K562 (cell line): ENCODE measurements around the gene RREB1. TPM values are rescaled to one million over a fixed set of nuclear protein-coding genes. Genes with fewer than 3 reads are reported as not detected.
A peak's percentile ranks its signal among the peaks of the same experiment; 100 is the strongest.

Experiments used
- BHLHE40 ChIP-seq: IDR thresholded peaks from 2 replicates; pipeline ENCODE4 v1.6.1; 2011; ENCODE audit warnings: low read length, improper control_type of control experiment
- DIDO1 ChIP-seq: fragments of 450-650 bp; IDR thresholded peaks from 2 replicates; pipeline ENCODE4 v1.6.1; 2016; ENCODE audit warnings: low read depth, missing biosample characterization, missing genetic modification characterization
- ESRRA ChIP-seq: fragments of 450-650 bp; IDR thresholded peaks from 2 replicates; pipeline ENCODE4 v1.6.1; 2014; ENCODE audit warnings: low read depth, mild to moderate bottlenecking, moderate library complexity, borderline replicate concordance
- JUND ChIP-seq, 2 experiments: IDR thresholded peaks; 2 replicates in 1 of 2; 3 replicates in 1 of 2; pipeline ENCODE4 v1.6.1; 2011; ENCODE audit warnings: borderline replicate concordance in 2 of 2, low read depth in 2 of 2, low read length in 2 of 2, improper control_type of control experiment in 1 of 2, missing biosample characterization in 1 of 2, missing genetic modification characterization in 1 of 2, missing genetic modification reagents in 1 of 2
- NFIC ChIP-seq: fragments of 450-650 bp; IDR thresholded peaks from 2 replicates; pipeline ENCODE4 v1.6.1; 2017; ENCODE audit warnings: mild to moderate bottlenecking, inconsistent platforms
- PML ChIP-seq: IDR thresholded peaks from 2 replicates; pipeline ENCODE4 v1.6.1; 2012; ENCODE audit warnings: low read length, inconsistent platforms
- SMAD4 ChIP-seq: fragments of 250-450 bp; sonication (Bioruptor Pico); conservative IDR thresholded peaks from 2 replicates; pipeline ENCODE4 v1.8.0; 2021; ENCODE audit warnings: inconsistent platforms, mild to moderate bottlenecking, moderate library complexity
- SOX6 ChIP-seq: fragments of 450-650 bp; IDR thresholded peaks from 2 replicates; pipeline ENCODE4 v1.6.1; 2014; ENCODE audit warnings: mild to moderate bottlenecking
- SPI1 ChIP-seq: IDR thresholded peaks from 2 replicates; pipeline ENCODE4 v1.6.1; 2011; ENCODE audit warnings: low read depth, low read length, control low read depth, borderline replicate concordance
- STAT5A ChIP-seq: IDR thresholded peaks from 2 replicates; pipeline ENCODE4 v1.6.1; 2012; ENCODE audit warnings: low read length, inconsistent platforms, borderline replicate concordance
- TAF9B ChIP-seq: fragments of 450-650 bp; IDR thresholded peaks from 2 replicates; pipeline ENCODE4 v1.6.1; 2018; ENCODE audit warnings: mild to moderate bottlenecking; ENCODE audit not compliant: partially characterized antibody
- ZKSCAN1 ChIP-seq: fragments of 150-350 bp; IDR thresholded peaks from 2 replicates; pipeline ENCODE4 v1.6.1; 2016; ENCODE audit warnings: low read depth, low read length
- polyA plus RNA-seq, 8 experiments: library from polyadenylated mRNA; depleted of rRNA in 4 of 8; stranded (reverse) in 5 of 8; unstranded in 3 of 8; fragments of >200 nt; fragmentation: Nextera tagmentation in 2 of 8; fragmentation: Illumina TruSeq in 1 of 8; extraction: Ambion mirVana in 2 of 8; extraction: Trizol in 1 of 8; gene quantifications; 2 replicates each; pipeline versions ENCODE4 v1.2.1 to v1.2.3, GENCODE V29; 2011 to 2014; ENCODE audit warnings: inconsistent platforms in 1 of 8, missing spikeins in 1 of 8
- total RNA-seq, 7 experiments: library from RNA; depleted of rRNA in 6 of 7; stranded (reverse); fragments of >200 nt in 6 of 7; fragmentation: Illumina TruSeq in 2 of 7; extraction: Trizol in 2 of 7; gene quantifications; 2 replicates each; pipeline versions ENCODE4 v1.2.1 to v1.2.3, GENCODE V29; 2011 to 2021; ENCODE audit warnings: low replicate concordance in 1 of 7
- TF ChIP-seq, protein P1 (sequence below), 2 experiments: fragments of 450-650 bp; formaldehyde crosslinking in 1 of 2; IDR thresholded peaks; 2 replicates each; pipeline versions ENCODE4 v1.4.0 to v1.6.1; 2014 to 2020; ENCODE audit warnings: mild to moderate bottlenecking in 2 of 2, borderline replicate concordance in 1 of 2, low read depth in 1 of 2
- TF ChIP-seq, protein P2 (sequence below), 2 experiments: fragments of 150-350 bp in 1 of 2; IDR thresholded peaks; 2 replicates each; pipeline ENCODE4 v1.6.1; 2012 to 2016; ENCODE audit warnings: low read depth in 2 of 2, low read length in 2 of 2, mild to moderate bottlenecking in 1 of 2, moderate library complexity in 1 of 2

The RREB1 gene
- total and polyA plus RNA-seq, 9 of the 15 experiments (the other 6 are each of a cell fraction or from before 2014, with no cell fraction given): 3.3 to 64.2 (median 19.3) TPM

DNA sequence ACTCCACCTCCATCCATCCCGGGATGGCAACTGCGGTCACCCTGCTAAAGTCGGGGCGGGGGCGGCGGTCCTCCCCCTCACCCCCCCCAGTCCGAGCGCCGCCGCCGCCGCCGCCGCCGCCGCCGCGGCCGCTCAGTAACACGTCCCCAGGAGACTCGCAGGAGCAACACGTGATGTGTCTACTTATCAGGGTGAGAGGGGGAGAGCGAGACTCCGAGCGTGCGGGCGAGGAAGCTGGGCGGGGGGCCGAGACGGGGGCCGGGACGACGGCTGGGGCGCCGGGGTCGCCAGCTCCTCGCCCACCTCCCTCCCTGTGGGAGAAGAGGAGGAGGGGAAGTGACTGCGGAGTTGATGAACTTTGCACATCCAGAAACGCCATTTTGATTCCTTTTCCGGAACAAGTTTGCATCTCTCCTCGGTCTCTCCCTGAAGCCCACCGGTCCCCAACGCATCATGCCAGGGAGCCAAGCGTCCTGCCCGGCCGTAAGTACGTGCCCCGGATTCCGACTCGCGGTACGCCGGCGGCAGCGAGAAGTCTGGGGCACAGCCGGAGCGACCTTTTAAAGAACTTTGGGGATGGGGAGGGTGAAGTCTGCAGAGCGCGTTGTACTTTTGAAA, at the start of gene RREB1 (continued):
- TF ChIP-seq, protein P1, sequence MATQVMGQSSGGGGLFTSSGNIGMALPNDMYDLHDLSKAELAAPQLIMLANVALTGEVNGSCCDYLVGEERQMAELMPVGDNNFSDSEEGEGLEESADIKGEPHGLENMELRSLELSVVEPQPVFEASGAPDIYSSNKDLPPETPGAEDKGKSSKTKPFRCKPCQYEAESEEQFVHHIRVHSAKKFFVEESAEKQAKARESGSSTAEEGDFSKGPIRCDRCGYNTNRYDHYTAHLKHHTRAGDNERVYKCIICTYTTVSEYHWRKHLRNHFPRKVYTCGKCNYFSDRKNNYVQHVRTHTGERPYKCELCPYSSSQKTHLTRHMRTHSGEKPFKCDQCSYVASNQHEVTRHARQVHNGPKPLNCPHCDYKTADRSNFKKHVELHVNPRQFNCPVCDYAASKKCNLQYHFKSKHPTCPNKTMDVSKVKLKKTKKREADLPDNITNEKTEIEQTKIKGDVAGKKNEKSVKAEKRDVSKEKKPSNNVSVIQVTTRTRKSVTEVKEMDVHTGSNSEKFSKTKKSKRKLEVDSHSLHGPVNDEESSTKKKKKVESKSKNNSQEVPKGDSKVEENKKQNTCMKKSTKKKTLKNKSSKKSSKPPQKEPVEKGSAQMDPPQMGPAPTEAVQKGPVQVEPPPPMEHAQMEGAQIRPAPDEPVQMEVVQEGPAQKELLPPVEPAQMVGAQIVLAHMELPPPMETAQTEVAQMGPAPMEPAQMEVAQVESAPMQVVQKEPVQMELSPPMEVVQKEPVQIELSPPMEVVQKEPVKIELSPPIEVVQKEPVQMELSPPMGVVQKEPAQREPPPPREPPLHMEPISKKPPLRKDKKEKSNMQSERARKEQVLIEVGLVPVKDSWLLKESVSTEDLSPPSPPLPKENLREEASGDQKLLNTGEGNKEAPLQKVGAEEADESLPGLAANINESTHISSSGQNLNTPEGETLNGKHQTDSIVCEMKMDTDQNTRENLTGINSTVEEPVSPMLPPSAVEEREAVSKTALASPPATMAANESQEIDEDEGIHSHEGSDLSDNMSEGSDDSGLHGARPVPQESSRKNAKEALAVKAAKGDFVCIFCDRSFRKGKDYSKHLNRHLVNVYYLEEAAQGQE (IDR thresholded peaks at IDR 0.05; ENCODE audit: borderline replicate concordance): peak; percentile 59
- TF ChIP-seq, protein P1 (CRISPR knock-in tag; IDR thresholded peaks at IDR 0.05; ENCODE audit: low read depth): 0 out of 2 replicates have a peak, but pooled peaks have one; percentile 27
- TF ChIP-seq TAF9B: peak; percentile 45
- peak; percentile 44; the same call in 1 of the 2 replicates for TF ChIP-seq PML
- 0 out of 2 replicates have a peak, but pooled peaks have one; percentile 57 for TF ChIP-seq ZKSCAN1
- TF ChIP-seq SOX6: 0 out of 2 replicates have a peak, but pooled peaks have one; percentile 13
- peak; percentile 74 for TF ChIP-seq SMAD4 (CRISPR knock-in tag)
- peak; percentile 93 for TF ChIP-seq BHLHE40
- TF ChIP-seq, protein P2, sequence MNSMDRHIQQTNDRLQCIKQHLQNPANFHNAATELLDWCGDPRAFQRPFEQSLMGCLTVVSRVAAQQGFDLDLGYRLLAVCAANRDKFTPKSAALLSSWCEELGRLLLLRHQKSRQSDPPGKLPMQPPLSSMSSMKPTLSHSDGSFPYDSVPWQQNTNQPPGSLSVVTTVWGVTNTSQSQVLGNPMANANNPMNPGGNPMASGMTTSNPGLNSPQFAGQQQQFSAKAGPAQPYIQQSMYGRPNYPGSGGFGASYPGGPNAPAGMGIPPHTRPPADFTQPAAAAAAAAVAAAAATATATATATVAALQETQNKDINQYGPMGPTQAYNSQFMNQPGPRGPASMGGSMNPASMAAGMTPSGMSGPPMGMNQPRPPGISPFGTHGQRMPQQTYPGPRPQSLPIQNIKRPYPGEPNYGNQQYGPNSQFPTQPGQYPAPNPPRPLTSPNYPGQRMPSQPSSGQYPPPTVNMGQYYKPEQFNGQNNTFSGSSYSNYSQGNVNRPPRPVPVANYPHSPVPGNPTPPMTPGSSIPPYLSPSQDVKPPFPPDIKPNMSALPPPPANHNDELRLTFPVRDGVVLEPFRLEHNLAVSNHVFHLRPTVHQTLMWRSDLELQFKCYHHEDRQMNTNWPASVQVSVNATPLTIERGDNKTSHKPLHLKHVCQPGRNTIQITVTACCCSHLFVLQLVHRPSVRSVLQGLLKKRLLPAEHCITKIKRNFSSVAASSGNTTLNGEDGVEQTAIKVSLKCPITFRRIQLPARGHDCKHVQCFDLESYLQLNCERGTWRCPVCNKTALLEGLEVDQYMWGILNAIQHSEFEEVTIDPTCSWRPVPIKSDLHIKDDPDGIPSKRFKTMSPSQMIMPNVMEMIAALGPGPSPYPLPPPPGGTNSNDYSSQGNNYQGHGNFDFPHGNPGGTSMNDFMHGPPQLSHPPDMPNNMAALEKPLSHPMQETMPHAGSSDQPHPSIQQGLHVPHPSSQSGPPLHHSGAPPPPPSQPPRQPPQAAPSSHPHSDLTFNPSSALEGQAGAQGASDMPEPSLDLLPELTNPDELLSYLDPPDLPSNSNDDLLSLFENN (IDR thresholded peaks at IDR 0.05; ENCODE audit: low read depth in 2 of 2, low read length in 2 of 2): peak in 1 of 2 experiments; percentile 40; a peak in 1 of 4 replicates
- no peak for TF ChIP-seq STAT5A
- no peak for TF ChIP-seq DIDO1
- 0 out of 2 replicates have a peak, but pooled peaks have one; percentile 4 for TF ChIP-seq NFIC
- peak; percentile 39; the same call in 1 of the 2 replicates for TF ChIP-seq JUND (IDR thresholded peaks at IDR 0.05; ENCODE audit: borderline replicate concordance, low read depth, low read length)
- TF ChIP-seq JUND (tag; IDR thresholded peaks at IDR 0.05; ENCODE audit: borderline replicate concordance, low read depth, low read length): no peak
- peak; percentile 65; the same call in 1 of the 2 replicates for TF ChIP-seq ESRRA
- TF ChIP-seq SPI1: 0 out of 2 replicates have a peak, but pooled peaks have one; percentile 39
